Measurements from ENCODE around the gene HYOU1. TPM values are rescaled to one million over a fixed set of nuclear protein-coding genes. Genes with fewer than 3 reads are reported as not detected.
"Not testable (repeated sequence)": the region's sequence is repeated elsewhere in the genome, so short reads cannot be mapped to it uniquely, and the experiment has no call there.

HYOU1 gene
- total RNA-seq, 1 donor from 2014 or later, result 162 TPM

DNA sequence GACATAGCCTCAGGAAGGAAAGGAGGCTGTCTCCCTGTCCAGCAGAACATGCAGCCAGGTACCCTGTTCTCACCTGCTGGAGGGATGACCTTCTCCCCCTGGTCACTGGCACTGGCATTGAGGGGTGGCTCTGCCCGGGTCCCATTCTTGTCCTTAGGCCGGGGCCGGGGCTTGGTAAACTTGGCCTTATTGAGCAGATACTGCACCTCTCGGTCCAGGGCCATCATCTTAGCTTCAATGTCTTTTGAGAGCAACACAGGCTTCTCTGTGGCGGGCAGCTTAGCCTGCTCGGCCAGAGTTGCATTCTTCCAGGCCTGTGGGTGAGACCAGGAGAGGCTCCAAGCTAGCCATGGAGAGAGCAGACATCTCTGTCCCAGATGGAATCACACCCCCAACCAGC lies 10.5 kb downstream of the HYOU1 start:
- no peak for DNase-seq (ENCODE audit: low spot score)

GRCh38 chr11:119044708-119045107 lies 12.3 kb downstream of the HYOU1 start:
- DNase-seq (ENCODE audit: low spot score), result no peak

- DNase-seq (ENCODE audit: low spot score), result no peak
These were observed 14.1 kb downstream of the HYOU1 start for GRCh38 chr11:119042927-119043326.

- DNase-seq (ENCODE audit: low spot score), result no peak
These were observed 15.0 kb downstream of the HYOU1 start for GRCh38 chr11:119041821-119042514.

GRCh38 chr11:119039471-119039870 lies 17.5 kb downstream of the HYOU1 start:
- DNase-seq (ENCODE audit: low spot score), result not testable (repeated sequence)

GRCh38 chr11:119038884-119039283 lies 18.1 kb downstream of the HYOU1 start:
- DNase-seq (ENCODE audit: low spot score), result no peak

GRCh38 chr11:119034813-119035212 lies 22.2 kb downstream of the HYOU1 start:
- no peak for DNase-seq (ENCODE audit: low spot score)

DNA sequence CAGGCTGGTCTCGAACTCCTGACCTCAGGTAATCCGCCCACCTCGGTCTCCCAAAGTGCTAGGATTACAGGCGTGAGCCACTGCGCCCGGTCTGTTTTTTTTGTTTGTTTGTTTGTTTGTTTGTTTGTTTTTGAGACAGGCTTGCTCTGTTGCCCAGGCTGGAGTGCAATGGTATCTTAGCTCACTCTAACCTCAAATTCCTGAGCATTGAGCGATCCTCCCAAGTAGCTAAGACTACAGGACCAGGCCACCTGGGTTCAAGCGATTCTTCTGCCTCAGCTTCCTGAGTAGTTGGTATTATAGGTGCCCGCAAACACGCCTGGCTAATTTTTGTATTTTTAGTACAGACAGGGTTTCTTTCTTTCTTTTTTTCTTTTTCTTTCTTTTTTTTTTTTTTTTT lies 23.6 kb downstream of the HYOU1 start:
- DNase-seq (ENCODE audit: low spot score), result not testable (repeated sequence)

DNA sequence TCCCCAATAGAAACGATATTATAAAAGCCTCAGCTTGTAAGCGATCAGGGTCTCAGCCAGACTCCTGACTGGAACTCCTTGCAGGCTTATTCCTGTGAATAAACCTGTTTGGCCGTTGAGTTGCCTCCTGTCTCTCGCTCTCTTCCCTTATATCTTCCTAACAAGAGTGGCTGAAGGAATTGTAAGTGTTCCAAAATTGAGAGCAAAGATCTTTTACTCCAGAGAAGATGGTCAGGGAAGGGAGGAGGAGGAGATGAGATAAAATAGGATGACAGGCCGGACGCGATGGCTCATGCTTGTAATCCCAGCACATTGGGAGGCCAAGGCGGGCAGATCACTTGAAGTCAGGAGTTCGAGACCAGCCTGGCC lies 25.1 kb downstream of the HYOU1 start:
- DNase-seq (ENCODE audit: low spot score), result no peak

- DNase-seq (ENCODE audit: low spot score), result peak; percentile 98
These were observed 26.5 kb downstream of the HYOU1 start, which contains the start of gene SLC37A4 for GRCh38 chr11:119030329-119031047. Gene SLC37A4, minus strand, starts transcription at chr11:119030877.

DNA sequence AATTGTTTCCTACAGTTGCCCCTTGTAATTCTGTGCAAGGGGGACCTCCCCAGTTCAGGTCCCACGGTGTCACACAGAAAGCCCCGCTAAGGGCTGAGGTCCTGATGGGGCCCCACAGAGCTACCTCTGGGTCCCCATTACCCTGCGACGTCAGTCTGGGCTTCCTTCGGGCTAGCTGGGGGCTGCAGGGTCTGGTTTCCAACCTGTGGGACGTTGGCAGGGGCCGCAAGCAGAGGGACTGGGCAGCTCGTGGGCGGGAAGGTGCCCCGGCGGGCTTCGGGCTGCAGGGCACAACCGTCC lies 27.0 kb downstream of the HYOU1 start:
- DNase-seq (ENCODE audit: low spot score), result no peak

DNA sequence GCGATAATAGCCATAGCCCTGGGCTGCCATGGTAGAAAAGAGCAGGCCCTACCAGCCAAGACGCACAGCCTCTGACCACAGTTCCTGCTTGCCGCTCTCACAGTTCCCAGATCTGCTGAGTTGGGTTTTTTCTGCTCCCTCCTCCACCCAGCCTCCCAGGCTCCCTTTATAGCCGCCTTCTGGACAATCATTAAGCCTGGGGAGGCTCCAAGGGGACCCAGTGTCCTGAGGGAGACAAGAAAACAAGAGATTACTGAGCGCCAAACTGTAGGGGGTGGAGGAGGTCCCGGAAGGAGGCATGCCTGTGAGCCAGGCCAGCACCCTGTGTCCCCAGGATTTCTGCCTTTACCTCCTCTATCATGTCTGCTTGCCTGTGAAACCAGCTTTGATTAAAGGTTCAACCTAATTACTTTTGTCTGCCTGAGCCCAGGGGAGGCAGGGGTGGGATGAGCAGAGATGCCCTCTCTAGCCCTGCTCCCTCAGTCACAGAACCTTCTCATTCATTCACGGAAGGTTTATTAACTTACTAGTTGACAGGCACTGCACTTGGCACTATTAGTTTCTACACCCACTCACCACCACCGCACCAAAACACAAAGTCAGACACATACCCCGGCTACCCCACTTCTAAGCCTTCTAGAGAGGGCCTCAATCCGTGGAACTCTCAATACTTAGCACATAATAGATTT lies 27.5 kb downstream of the HYOU1 start:
- DNase-seq (ENCODE audit: low spot score), result no peak

- no peak for DNase-seq (ENCODE audit: low spot score)
These were observed 28.0 kb downstream of the HYOU1 start for GRCh38 chr11:119029069-119029339.

DNA sequence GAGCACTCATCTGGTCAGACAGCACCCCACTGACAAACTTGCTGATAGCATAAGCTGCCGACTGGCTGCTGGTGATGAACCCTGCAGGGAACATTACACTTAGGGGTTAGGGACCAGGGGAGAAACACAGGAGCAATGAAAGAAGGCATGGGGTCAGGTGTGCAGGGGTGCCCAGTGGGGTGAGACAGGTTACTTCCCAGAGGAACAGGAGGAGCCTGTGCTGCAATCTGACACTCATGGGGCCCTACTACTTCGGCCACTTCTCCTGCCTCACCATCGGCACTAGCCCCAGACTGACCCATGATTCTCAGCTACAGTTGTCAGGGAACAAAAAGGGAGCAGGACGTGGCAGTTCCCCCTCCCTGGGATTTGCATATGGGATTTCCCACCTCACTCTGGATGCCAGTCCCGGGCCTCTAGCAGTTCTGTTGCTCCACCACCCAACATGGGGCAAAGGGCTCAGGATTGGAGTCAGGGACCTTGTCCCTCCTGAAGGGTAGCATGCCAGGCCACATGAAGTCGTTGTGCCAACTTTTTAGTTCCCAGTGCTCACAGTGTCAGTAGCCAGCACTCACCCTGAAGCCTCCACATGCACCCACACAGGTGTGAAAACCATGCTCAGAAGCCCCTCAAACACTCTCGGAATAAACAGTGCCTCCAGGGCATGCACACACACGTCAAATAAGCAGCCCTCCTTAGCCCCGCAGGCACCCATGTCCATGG lies 28.5 kb downstream of the HYOU1 start:
- DNase-seq (ENCODE audit: low spot score), result no peak

- no peak for DNase-seq (ENCODE audit: low spot score)
These were observed 29.3 kb downstream of the HYOU1 start for GRCh38 chr11:119027561-119028345.

DNA sequence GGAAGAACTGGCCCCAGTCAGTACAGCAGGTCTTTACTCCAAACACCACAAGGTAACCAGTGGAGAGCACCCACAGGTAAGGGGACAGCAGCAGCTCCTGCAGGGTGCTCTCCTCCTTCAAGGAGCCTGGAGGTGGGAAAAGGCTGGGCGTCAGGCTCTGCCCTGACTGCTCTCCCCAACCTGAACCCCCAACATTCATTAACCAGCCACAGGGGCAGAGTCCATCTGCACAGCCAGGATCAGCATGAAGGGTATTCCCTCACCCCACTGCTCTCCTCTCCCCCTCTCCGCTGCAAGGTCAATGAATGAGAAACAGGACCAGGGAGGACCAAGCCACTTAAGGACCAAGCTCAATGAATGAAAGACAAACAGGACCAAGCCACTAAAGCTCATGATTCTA lies 30.0 kb downstream of the HYOU1 start:
- DNase-seq (ENCODE audit: low spot score), result no peak

GRCh38 chr11:119025978-119026766 lies 30.8 kb downstream of the HYOU1 start:
- DNase-seq (ENCODE audit: low spot score), result no peak

DNA sequence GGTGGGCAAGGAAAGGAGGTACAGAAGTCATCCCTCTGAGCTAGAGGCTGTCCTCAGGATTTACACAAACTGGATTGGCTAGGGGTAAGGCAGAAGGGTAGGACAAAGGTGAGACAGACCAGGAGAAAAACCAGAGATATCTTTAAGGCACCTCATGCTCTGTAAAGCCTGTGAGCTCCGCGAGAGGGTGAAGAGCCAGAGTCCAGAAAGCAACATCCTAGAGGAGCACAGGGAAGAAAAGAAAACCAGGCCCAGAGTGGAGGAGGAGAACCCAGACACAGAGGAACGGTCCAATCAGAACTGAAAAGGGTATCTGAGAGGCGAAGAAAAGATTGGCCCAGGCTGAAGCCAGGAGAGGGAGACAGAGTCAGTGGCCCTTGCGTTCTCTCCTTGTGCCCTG lies 31.5 kb downstream of the HYOU1 start:
- no peak for DNase-seq (ENCODE audit: low spot score)

GRCh38 chr11:119025099-119025473 lies 31.9 kb downstream of the HYOU1 start:
- DNase-seq (ENCODE audit: low spot score), result no peak

GRCh38 chr11:119024430-119025098 lies 32.4 kb downstream of the HYOU1 start:
- DNase-seq (ENCODE audit: low spot score), result no peak

GRCh38 chr11:119023741-119024140 lies 33.3 kb downstream of the HYOU1 start:
- no peak for DNase-seq (ENCODE audit: low spot score)
